Neural progenitor cell (in vitro differentiated cells): ENCODE results near the gene TAOK1.

Experiments
- CTCF ChIP-seq: fragments of 200-600 bp; sonication (generic); IDR thresholded peaks from 2 replicates; pipeline ENCODE4 v1.5.1; 2017; ENCODE audit warnings: antibody characterized with exemption, mild to moderate bottlenecking
- EZH2phosphoT487 ChIP-seq: fragments of 200-600 bp; sonication (generic); IDR thresholded peaks from 2 replicates; pipeline ENCODE4 v1.6.1; 2017; ENCODE audit warnings: antibody characterized with exemption

- TF ChIP-seq CTCF = peak; percentile 78
- no peak for TF ChIP-seq EZH2phosphoT487
Observed at GRCh38 chr17:29369831-29370735, 20.1 kb upstream of the TAOK1 start.
